Measurements from ENCODE around the gene GSC2. TPM values are rescaled to one million over a fixed set of nuclear protein-coding genes. Genes with fewer than 3 reads are reported as not detected.

The GSC2 gene
- total and polyA plus RNA-seq, 9 of the 15 experiments (the other 6 are each of a cell fraction or from before 2014, with no cell fraction given), result not detected

DNA sequence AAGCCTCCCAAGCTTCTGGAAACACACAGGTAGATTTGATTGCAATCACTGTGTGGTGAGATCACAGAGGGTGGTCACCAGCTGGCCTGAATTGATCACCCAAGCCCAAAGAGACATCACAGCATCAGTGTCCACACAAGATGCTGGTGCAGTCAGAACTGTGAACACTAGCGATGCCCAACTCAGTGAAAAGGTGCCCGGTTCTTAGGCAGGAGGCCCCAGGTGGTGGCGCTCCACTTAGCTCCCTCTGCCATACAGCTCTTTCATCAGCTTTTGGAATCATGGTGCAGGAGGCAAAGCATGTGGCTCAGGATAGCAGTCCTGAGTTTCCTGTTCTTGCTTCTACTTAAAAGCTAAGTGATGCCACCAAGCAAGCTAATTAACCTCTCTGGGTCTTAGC lies 39.0 kb downstream of the GSC2 start (continued):
- TF ChIP-seq HMGN3 (IDR thresholded peaks at IDR 0.05; ENCODE audit: borderline replicate concordance, extremely low read depth, insufficient read length, low read depth, low read length) (no peak), FOXJ2 (tag; IDR thresholded peaks at IDR 0.05) (no peak), DDX20 (tag; IDR thresholded peaks at IDR 0.05; ENCODE audit: low read depth) (no peak), NFYB (IDR thresholded peaks at IDR 0.05; ENCODE audit: extremely low read depth, insufficient read length) (no peak), ATF7 (IDR thresholded peaks at IDR 0.05) (peak; percentile 50; the same call in 1 of the 2 replicates), EZH2 (IDR thresholded peaks at IDR 0.05; ENCODE audit: borderline replicate concordance, low read depth, low read length) (no peak), ZNF324 (CRISPR knock-in tag; IDR thresholded peaks at IDR 0.05) (no peak), RBM15 (IDR thresholded peaks at IDR 0.05; ENCODE audit: insufficient read depth, low read length) (no peak), CCAR2 (IDR thresholded peaks at IDR 0.05; ENCODE audit: low read depth, low read length) (no peak), ZNF695 (CRISPR knock-in tag; IDR thresholded peaks at IDR 0.05) (0 out of 2 replicates have a peak, but pooled peaks have one; percentile 11), MEF2A (IDR thresholded peaks at IDR 0.05; ENCODE audit: control insufficient read depth, low read depth, low read length) (no peak), BRF1 (IDR thresholded peaks at IDR 0.05; ENCODE audit: borderline replicate concordance, extremely low read depth, insufficient read length) (no peak), POLR3G (IDR thresholded peaks at IDR 0.05; ENCODE audit: extremely low read depth, insufficient read length, insufficient replicate concordance) (no peak), HNRNPL (IDR thresholded peaks at IDR 0.05; ENCODE audit: low read depth, low read length) (0 out of 2 replicates have a peak, but pooled peaks have one; percentile 20), ZNF274 (IDR thresholded peaks at IDR 0.05; ENCODE audit: borderline replicate concordance, low read depth, low read length) (no peak), ZNF232 (CRISPR knock-in tag; IDR thresholded peaks at IDR 0.05) (no peak), TARDBP (IDR thresholded peaks at IDR 0.05) (no peak), ZNF140 (CRISPR knock-in tag; IDR thresholded peaks at IDR 0.05) (no peak), TCF7 (IDR thresholded peaks at IDR 0.05; ENCODE audit: borderline replicate concordance) (no peak), ZNF699 (CRISPR knock-in tag; IDR thresholded peaks at IDR 0.05; ENCODE audit: insufficient replicate concordance) (no peak)
- TF ChIP-seq, protein P1, sequence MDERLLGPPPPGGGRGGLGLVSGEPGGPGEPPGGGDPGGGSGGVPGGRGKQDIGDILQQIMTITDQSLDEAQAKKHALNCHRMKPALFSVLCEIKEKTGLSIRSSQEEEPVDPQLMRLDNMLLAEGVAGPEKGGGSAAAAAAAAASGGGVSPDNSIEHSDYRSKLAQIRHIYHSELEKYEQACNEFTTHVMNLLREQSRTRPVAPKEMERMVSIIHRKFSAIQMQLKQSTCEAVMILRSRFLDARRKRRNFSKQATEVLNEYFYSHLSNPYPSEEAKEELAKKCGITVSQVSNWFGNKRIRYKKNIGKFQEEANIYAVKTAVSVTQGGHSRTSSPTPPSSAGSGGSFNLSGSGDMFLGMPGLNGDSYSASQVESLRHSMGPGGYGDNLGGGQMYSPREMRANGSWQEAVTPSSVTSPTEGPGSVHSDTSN (CRISPR knock-in tag; IDR thresholded peaks at IDR 0.05; ENCODE audit: low read depth), result no peak
- TF ChIP-seq, protein P1 (tag; conservative IDR thresholded peaks at IDR 0.05; ENCODE audit: low read depth), result no peak
- TF ChIP-seq, protein P2, sequence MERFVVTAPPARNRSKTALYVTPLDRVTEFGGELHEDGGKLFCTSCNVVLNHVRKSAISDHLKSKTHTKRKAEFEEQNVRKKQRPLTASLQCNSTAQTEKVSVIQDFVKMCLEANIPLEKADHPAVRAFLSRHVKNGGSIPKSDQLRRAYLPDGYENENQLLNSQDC (CRISPR knock-in tag; IDR thresholded peaks at IDR 0.05), result no peak
- TF ChIP-seq, protein P3, sequence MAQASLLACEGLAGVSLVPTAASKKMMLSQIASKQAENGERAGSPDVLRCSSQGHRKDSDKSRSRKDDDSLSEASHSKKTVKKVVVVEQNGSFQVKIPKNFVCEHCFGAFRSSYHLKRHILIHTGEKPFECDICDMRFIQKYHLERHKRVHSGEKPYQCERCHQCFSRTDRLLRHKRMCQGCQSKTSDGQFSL (CRISPR knock-in tag; IDR thresholded peaks at IDR 0.05), result no peak
- TF ChIP-seq, protein P3 (tag; IDR thresholded peaks at IDR 0.05), result no peak
- TF ChIP-seq, protein P4, sequence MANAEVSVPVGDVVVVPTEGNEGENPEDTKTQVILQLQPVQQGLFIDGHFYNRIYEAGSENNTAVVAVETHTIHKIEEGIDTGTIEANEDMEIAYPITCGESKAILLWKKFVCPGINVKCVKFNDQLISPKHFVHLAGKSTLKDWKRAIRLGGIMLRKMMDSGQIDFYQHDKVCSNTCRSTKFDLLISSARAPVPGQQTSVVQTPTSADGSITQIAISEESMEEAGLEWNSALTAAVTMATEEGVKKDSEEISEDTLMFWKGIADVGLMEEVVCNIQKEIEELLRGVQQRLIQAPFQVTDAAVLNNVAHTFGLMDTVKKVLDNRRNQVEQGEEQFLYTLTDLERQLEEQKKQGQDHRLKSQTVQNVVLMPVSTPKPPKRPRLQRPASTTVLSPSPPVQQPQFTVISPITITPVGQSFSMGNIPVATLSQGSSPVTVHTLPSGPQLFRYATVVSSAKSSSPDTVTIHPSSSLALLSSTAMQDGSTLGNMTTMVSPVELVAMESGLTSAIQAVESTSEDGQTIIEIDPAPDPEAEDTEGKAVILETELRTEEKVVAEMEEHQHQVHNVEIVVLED (CRISPR knock-in tag; IDR thresholded peaks at IDR 0.05), result no peak

Data from K562 (cell line).